Astrocyte (in vitro differentiated cells and primary cell): ENCODE measurements around the gene TGFBI. TPM values are rescaled to one million over a fixed set of nuclear protein-coding genes. Genes with fewer than 3 reads are reported as not detected.
A peak's percentile ranks its signal among the peaks of the same experiment; 100 is the strongest.

Experiments used
- DNase-seq: peaks from one replicate; pipeline ENCODE4 v3.0.0-alpha.2; 2010; ENCODE audit warnings: low read depth
- FAIRE-seq: peaks from 2 replicates; lab custom pipeline; 2011; peaks lifted over from hg19 to GRCh38; lab: Jason Lieb, UNC
- H2AFZ ChIP-seq: 2 replicates; pipeline ENCODE4 v1.6.0; 2012; ENCODE audit warnings: low read depth, low read length, inconsistent platforms
- H3K27ac ChIP-seq: 2 replicates; pipeline ENCODE4 v1.5.1; 2011; ENCODE audit warnings: low read depth, low read length, inconsistent platforms
- H3K27me3 ChIP-seq: 2 replicates; pipeline ENCODE4 v1.6.0; 2011; ENCODE audit warnings: low read length, inconsistent platforms; ENCODE audit not compliant: insufficient read depth
- H3K36me3 ChIP-seq: 2 replicates; pipeline ENCODE4 v1.5.1; 2011; ENCODE audit warnings: low read length, inconsistent platforms; ENCODE audit not compliant: insufficient read depth
- H3K4me1 ChIP-seq: 2 replicates; pipeline ENCODE4 v1.5.1; 2011; ENCODE audit warnings: low read length, inconsistent platforms; ENCODE audit not compliant: insufficient read depth
- H3K4me2 ChIP-seq: 2 replicates; pipeline ENCODE4 v1.6.0; 2012; ENCODE audit warnings: low read length, inconsistent platforms
- H3K4me3 ChIP-seq: 2 replicates; pipeline ENCODE4 v1.5.1; 2011; ENCODE audit warnings: low read depth, mild to moderate bottlenecking, low read length, inconsistent platforms; ENCODE audit not compliant: insufficient read depth
- H3K79me2 ChIP-seq: 2 replicates; pipeline ENCODE4 v1.6.0; 2012; ENCODE audit warnings: mild to moderate bottlenecking, low read length, inconsistent platforms; ENCODE audit not compliant: insufficient read depth
- H3K9ac ChIP-seq: 2 replicates; pipeline ENCODE4 v1.6.0; 2012; ENCODE audit warnings: mild to moderate bottlenecking, low read length, inconsistent platforms
- H3K9me3 ChIP-seq: 2 replicates; pipeline ENCODE4 v1.5.1; 2012; ENCODE audit warnings: low read depth, mild to moderate bottlenecking, low read length, inconsistent platforms; ENCODE audit not compliant: insufficient read depth
- H4K20me1 ChIP-seq: 2 replicates; pipeline ENCODE4 v1.6.0; 2012; ENCODE audit warnings: low read length, inconsistent platforms; ENCODE audit not compliant: insufficient read depth
- H3K27ac Mint-ChIP-seq: one replicate; pipeline ENCODE4 v1.8.0; 2021; ENCODE audit warnings: mild to moderate bottlenecking, mixed read lengths; ENCODE audit not compliant: unreplicated experiment
- H3K27me3 Mint-ChIP-seq: one replicate; pipeline ENCODE4 v1.8.0; 2021; ENCODE audit warnings: low read depth, mixed read lengths; ENCODE audit not compliant: unreplicated experiment
- H3K36me3 Mint-ChIP-seq: one replicate; pipeline ENCODE4 v1.8.0; 2021; ENCODE audit warnings: low read depth, mixed read lengths; ENCODE audit not compliant: unreplicated experiment
- H3K4me1 Mint-ChIP-seq: one replicate; pipeline ENCODE4 v1.8.0; 2021; ENCODE audit warnings: low read depth, mixed read lengths; ENCODE audit not compliant: unreplicated experiment
- H3K4me3 Mint-ChIP-seq: one replicate; pipeline ENCODE4 v1.8.0; 2021; ENCODE audit warnings: mild to moderate bottlenecking, moderate library complexity, mixed read lengths; ENCODE audit not compliant: unreplicated experiment
- H3K9me3 Mint-ChIP-seq: one replicate; pipeline ENCODE4 v1.8.0; 2021; ENCODE audit warnings: mild to moderate bottlenecking, mixed read lengths; ENCODE audit not compliant: unreplicated experiment
- CTCF ChIP-seq: IDR thresholded peaks from 2 replicates; pipeline ENCODE4 v1.5.1; 2011; ENCODE audit warnings: low read depth, mild to moderate bottlenecking, inconsistent platforms, low read length, moderate library complexity; ENCODE audit not compliant: insufficient read depth
- EZH2 ChIP-seq: IDR thresholded peaks from 2 replicates; pipeline ENCODE4 v1.6.1; 2012; ENCODE audit warnings: mild to moderate bottlenecking, low read length, inconsistent platforms; ENCODE audit not compliant: insufficient read depth
- total RNA-seq: library from RNA; stranded (reverse); gene quantifications from 2 replicates; pipeline ENCODE4 v1.2.1, GENCODE V29; 2021

TGFBI gene
- total RNA-seq, 1 donor from 2014 or later = 1,145 TPM

GRCh38 chr5:136023958-136024541, 4.7 kb upstream of the TGFBI start:
- Mint-ChIP-seq H3K4me1 (peaks cover 53% of the 10 kb centered on the region), H3K27ac (peak overlapping the region; percentile 80), H3K36me3 (peaks cover 4% of the 10 kb centered on the region), H3K4me3 (no peak overlapping the region), H3K9me3 (peaks cover 12% of the 10 kb centered on the region), H3K27me3 (peaks cover 21% of the 10 kb centered on the region)
- peak overlapping the region; percentile 52 for H3K27ac ChIP-seq
- H3K27me3 ChIP-seq = no peaks in the 10 kb centered on the region
- peaks cover 38% of the 10 kb centered on the region for H3K4me1 ChIP-seq
- H4K20me1 ChIP-seq = peaks cover 1% of the 10 kb centered on the region
- no peaks in the 10 kb centered on the region for H3K36me3 ChIP-seq
- H3K4me3 ChIP-seq = no peak overlapping the region
- H3K9me3 ChIP-seq = no peaks in the 10 kb centered on the region
- TF ChIP-seq EZH2 = no peak
- TF ChIP-seq CTCF = no peak
- peak overlapping the region; percentile 5 for H3K4me2 ChIP-seq
- DNase-seq (peak; percentile 98), FAIRE-seq (peak; percentile 80)
- peaks cover 19% of the 10 kb centered on the region for H3K79me2 ChIP-seq
- peak overlapping the region; percentile 15 for H3K9ac ChIP-seq
- H2AFZ ChIP-seq = no peak overlapping the region

- Histone ChIP-seq H3K4me1 (peaks cover 34% of the 10 kb centered on the region), H3K4me3 (no peak overlapping the region), H3K4me2 (no peak overlapping the region), H3K27ac (no peak overlapping the region), H2AFZ (no peak overlapping the region), H3K79me2 (peaks cover 38% of the 10 kb centered on the region), H3K27me3 (no peaks in the 10 kb centered on the region), H3K9me3 (no peaks in the 10 kb centered on the region), H3K9ac (no peak overlapping the region), H4K20me1 (peaks cover 20% of the 10 kb centered on the region), H3K36me3 (peaks cover 11% of the 10 kb centered on the region)
- Mint-ChIP-seq H3K36me3 (peaks cover 11% of the 10 kb centered on the region), H3K9me3 (peaks cover 5% of the 10 kb centered on the region), H3K4me3 (no peak overlapping the region), H3K27ac (no peak overlapping the region), H3K27me3 (peaks cover 21% of the 10 kb centered on the region), H3K4me1 (peaks cover 47% of the 10 kb centered on the region)
- FAIRE-seq (no peak), DNase-seq (no peak)
- no peak for TF ChIP-seq CTCF
- TF ChIP-seq EZH2 = no peak
Observed at GRCh38 chr5:136025900-136026299, 2.9 kb upstream of the TGFBI start.

- H3K4me3 ChIP-seq = no peak overlapping the region
- no peak overlapping the region for H3K4me2 ChIP-seq
- peaks cover 27% of the 10 kb centered on the region for H4K20me1 ChIP-seq
- H3K79me2 ChIP-seq = peaks cover 45% of the 10 kb centered on the region
- H2AFZ ChIP-seq = no peak overlapping the region
- H3K9ac ChIP-seq = no peak overlapping the region
- Mint-ChIP-seq H3K27me3 (peaks cover 21% of the 10 kb centered on the region), H3K36me3 (peaks cover 13% of the 10 kb centered on the region), H3K4me1 (peaks cover 49% of the 10 kb centered on the region), H3K27ac (no peak overlapping the region), H3K9me3 (peaks cover 5% of the 10 kb centered on the region), H3K4me3 (no peak overlapping the region)
- H3K27me3 ChIP-seq = no peaks in the 10 kb centered on the region
- no peak for TF ChIP-seq CTCF
- no peak for TF ChIP-seq EZH2
- FAIRE-seq (no peak), DNase-seq (no peak)
- peaks cover 13% of the 10 kb centered on the region for H3K36me3 ChIP-seq
- H3K9me3 ChIP-seq = no peaks in the 10 kb centered on the region
- H3K27ac ChIP-seq = no peak overlapping the region
- peaks cover 37% of the 10 kb centered on the region for H3K4me1 ChIP-seq
Observed at GRCh38 chr5:136026636-136027035, 2.2 kb upstream of the TGFBI start.
